HG02885 (cell line): ENCODE results near the gene GPC3.

Experiments
- ATAC-seq: cut with Tn5 transposase; IDR thresholded peaks from one replicate; pipeline ENCODE4 v1.9.1; 2021; ENCODE audit warnings: mild to moderate bottlenecking; ENCODE audit not compliant: unreplicated experiment, poor library complexity

GPC3 gene

DNA sequence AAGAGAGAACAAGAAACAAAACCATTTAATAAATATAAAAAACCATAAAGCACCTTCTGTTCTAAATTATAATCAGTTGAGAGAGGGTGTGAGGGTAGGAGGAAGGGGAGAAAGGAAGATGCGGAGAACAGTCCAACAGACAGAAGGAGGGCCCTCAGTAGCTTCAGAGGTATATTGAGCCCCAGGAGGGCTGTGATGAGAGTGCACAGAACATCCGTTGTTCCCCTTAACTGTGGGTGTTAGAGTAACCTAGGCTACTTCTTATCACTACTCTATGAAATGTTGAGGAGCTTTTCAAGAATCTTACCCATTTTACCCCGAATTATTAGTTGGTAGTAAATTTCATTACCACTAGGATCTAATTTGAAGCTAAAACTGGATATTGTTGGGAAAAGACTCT lies 13.8 kb downstream of the GPC3 start:
- no peak for ATAC-seq

DNA sequence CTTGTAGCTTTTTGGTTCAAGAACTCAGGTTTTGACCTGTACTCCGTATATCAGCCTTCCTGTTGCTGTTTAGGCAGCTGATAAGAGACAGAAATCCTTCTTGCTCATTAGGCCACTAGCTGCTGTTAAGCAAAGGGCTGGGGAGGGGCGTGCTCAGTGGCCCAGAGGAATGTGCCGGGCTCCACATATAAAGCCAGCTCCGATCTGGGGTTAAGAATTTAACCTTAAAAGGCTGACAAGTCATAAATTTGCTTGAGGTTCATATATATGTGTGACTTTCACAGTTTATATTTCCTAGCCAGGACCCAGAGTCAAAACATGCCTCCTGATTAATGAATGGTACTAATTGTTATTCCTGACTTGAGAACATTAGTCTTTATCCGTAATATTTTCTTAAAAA lies 15.3 kb downstream of the GPC3 start:
- ATAC-seq = no peak

DNA sequence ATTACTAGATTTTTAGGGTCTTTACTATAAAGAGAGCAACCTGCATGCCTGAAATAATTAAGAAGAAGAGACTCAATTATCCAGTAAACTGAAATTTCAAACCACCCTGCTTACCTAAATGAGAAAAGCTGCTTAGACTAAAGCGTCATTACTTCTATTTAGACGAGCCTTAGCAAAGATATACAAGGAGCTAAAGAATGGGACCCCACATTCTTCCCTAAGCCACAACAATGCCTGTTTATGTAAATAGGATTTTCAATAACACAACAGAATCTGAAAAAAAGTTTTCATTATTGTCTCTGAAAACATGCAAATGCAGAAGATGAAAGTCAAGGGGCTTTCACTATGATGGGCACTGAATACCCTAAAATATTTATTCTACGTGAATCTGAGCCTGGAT lies 16.2 kb downstream of the GPC3 start:
- no peak for ATAC-seq

DNA sequence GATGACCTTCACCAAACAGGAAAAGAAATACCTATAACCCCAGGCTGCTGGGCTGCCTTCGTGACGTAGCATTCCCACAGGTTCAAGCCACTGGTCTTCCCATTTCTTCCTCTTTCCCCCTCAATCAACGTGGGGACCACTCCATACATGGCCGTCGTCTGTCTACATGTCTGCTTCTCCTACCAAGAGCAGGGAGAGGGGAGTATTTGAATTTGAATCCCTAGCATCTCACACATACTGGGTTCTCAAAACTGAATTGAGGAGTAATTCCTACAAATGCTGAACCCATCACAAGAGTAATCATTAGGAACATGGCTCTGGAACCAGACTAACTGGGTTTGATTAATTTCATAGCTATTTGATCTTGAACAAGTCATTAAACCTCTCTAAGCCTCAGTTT lies 17.3 kb downstream of the GPC3 start:
- ATAC-seq = no peak

DNA sequence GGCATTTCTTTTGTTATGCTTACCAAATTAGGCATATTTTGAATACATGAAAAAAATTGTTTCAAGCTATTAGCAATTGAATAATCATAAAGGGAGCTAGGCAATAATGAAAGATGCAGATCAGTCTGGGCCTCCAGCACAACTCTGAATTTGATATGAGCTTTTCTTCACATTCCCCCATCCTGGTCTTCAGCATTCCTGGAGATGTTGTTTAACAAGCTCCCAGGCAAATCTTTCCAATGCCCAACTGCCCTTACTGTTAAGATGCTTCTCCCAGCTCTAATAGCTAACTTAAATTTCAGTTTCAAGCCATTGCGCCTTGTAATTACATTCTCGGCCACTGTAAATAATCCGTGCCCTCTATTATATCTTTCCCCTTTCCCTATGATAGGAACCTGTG lies 19.2 kb downstream of the GPC3 start:
- no peak for ATAC-seq

DNA sequence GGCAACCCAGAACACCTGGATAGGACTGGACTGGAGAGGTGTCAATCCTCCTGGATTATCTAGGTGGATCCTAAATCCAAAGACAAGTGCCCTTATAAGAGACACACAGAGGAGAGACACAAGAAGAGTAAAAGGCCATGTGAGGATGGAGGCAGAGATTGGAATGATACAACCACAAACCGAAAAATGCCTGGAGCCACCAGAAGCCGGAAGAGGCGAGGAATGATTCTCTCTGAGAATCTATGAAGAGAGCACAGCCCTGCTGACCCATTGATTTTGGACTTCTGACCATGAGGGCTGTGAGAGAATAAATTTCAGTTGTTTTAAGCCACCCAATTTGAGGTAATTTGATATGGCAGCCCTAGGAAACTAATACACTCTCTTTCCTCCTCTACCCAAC lies 20.1 kb downstream of the GPC3 start:
- ATAC-seq = no peak

DNA sequence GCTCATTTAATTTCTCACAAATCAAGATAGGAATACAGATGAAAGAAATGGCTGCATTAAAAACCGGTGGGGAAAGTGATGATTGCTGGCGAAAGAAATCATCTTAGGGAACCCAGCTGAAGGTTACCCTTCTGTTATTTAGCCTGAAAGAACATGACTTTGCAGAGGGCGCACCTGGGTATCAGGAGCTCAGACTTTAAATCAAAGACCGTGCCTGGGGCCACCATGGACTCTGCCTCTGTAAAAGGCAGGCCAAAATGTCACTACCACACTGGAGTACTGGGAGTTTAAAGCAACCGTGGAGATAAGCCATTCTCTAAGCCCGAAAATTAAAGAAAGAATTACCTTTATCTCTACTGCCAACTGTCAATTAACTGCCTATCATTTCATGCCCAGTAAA lies 24.3 kb downstream of the GPC3 start:
- no peak for ATAC-seq

DNA sequence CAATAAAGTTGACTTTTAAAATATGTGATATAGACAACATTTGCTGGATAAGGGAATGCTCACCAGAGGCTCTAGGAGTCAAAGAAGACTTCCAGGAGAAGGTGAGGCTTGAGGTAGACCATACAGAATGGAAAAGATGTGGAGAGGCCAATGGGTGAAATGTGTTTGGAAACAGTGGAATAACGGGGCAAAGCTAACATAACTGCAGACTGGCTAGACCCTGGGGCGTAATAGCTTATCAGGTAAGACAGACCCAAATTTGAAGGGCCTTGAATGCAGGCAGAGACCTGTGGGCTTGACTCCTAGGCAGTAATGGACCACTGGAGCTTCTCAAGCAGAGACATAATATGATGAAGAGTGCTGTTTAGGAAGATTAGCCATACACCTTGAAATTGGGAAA lies 25.4 kb downstream of the GPC3 start:
- no peak for ATAC-seq

DNA sequence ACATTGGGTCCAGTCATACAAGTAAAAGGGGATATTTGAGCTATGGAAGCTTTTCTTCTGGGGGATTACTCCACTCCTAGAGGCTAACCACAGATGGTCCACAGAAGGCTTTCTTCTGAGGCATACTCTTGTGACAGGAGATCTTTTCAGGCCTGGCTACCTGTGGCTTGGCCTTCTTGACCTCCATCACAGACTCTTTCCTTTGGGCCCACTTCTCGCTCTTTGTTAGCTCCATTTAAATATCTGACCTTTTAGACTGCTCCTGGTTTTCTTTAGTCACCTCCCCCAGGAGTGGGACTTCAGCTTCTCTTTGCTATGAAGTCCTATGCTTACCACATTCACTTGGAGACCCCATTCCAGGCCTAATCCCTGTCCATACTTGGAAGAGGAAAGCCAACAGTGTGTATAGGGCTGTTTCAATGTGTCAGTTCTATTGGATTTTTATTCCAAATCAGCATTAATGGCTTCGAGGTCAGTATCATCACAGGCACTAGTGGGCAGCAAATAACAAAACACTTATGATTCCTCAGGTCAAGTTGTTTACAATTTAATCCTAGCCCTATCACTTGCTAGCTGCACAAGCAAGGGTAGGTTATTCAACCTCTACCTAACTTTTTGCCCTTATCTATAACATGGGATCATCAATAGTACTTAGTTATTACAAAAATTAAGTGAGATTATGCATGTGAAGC lies 26.3 kb downstream of the GPC3 start:
- ATAC-seq = no peak

DNA sequence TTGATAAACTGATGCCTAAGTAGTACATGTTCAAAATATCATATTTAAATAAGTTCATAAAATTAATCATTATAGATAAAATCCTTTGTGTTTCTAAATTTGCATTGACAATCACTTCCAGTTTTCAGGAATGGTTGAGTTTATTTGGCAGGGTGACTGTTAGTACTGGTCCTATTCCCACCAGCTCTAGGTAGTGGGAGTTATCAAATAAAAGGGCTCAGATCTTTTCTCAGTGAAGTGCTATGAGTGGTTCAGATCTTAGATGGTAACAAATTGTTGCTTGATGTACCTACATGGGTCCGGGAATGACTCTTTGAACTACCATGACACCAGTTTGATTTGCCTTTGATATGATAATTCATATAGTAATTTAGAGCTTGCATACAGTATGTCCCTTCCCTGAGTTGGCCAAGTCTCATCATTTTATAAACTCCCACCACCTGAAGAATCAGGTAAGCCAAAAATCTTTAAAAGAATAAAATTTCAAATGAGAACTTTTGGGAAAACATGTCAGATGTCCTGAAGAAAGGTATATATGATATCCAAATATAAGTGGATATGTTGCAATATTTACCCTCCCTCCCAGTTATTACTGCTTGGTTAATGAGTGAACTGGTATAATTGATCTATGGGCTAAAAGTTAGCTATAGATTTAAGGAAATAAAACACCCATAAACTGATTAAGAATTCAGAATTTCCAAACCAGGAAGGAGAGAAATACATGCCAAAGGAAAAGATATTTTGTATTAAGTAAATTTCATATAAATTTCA lies 28.6 kb downstream of the GPC3 start:
- ATAC-seq = no peak

DNA sequence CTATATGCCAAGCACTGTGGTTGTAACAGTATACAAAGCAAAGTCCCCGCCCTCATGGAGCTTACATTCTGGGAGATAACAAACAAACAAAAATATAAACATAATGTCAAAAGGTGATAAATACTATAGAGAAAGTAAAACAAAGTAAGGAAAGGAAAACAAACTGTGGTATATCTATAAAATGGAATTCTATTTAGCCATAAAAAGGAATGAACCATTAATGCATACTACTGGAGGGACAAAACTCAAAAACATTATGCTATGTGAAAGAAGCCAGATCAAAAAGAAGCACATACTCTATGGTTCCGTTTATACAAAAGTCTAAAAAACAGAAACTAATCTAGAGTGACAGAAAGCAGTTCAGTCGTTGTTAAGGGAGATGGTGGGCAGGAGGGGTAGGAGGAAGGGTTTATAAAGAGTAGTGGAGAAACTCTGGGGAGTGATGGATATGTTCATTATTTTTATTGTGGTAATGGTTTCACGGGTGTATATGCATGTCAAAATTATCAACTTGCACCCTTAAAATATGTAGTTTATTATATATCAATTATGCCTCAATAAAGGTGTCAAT lies 31.5 kb downstream of the GPC3 start:
- ATAC-seq = no peak

DNA sequence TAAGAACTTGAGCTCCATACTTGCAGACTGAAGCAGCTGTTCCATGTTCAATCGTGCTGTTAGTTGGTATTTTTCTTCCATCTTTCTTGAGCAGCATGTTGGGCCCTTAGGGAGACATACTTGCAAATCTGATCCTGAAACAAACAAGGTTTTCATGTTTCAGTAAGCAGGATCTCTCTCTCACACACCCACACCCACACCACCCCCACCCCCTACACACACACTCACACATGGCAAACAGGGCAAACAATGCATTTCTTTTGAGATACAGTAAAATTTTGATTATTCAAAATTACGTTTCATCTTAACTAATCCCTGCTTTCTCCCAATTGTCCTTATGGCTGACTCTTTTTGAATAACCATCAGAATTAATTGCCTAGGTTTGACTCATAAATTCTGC lies 32.3 kb downstream of the GPC3 start:
- ATAC-seq = no peak

DNA sequence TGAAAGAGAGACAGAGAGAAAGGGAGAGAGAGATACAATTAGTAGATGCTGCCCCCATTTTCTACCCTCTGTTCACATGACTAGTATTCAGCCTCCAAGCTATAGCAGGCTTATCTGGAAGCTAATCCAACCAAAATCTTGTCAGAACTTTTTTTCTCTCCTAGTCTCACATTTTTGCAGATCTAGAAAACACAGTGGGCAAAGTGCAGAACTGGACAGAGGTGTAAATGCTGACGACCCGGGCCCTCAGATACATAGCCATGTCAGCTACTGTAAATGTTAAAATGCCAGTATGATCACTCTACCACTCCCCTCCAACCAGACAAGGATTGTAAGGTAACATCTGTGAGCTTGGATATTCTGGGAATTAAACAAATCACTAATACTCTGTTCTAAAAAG lies 34.3 kb downstream of the GPC3 start:
- ATAC-seq = no peak

DNA sequence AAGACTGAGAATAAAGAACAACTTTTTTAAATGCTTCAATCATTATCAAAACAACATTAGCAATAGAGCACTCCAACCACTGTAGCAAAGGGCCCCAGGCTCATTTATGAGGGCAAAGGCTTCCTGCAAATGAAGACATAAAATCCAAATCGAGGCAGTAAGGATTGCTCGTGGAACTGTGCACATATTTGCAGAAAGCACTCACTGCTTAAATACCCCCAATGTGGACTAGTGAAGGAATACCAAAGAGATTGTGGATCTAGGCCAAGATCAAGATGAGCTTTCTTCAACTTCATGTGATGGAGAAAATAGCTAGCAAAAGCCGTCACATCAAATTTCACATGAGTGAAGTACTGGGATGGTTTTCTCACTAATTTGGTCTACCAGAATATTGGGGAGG lies 35.2 kb downstream of the GPC3 start:
- ATAC-seq = no peak

DNA sequence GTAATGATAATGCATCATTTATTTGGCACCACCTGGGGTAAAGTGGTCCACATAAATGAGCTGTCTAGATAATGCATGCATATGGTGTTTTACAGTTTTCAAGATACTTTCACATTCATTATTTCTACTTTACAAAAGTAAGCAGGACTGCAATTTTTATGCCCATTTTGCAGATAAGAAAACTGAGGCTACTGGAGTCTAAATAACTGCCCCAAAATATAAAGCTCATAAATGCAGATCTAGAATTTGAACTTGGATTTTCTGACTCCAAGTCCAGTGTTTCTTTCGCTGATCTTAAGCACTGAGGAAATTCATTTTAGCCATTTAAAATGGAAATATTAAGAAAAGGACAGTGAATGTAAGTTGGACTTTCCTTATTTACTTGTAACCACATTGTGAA lies 36.5 kb downstream of the GPC3 start:
- no peak for ATAC-seq

DNA sequence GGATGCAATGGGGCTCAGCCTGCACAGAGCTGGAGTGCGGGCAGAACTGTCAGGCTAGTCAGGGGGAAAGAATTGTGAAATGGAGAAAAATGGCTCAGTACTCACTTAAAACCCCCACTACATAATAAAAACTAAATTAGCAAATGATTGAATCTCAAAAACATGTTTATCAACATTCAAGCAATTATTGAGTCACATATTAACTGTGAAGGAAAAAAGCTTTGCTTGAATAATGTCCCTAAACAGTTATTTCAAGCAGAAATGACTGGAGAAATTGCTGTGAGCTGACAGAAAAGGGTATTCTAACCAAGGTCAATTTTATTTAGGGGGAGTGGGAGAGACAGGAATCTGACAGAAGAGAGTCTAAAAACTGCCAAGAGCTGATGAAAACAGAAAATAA lies 37.4 kb downstream of the GPC3 start:
- no peak for ATAC-seq

DNA sequence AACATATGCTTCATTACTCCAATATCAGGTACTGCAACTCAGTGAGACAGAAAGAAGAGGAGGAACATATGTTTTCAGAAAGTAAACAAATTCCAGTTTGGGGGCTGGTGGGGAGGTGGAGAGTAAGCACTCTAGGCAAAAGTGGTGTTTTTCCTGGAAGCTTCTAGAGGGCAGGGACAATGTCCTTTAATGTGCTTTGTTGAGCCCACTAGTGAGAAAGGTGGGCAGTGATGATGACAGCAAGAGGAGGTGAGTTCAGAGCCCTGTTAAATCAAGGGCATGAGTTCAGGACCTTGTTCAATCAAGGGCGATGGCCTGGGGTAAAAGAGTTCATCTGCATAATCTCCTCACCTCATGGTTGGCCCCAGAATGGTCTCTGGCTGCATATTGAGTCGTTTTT lies 38.4 kb downstream of the GPC3 start:
- ATAC-seq = no peak

DNA sequence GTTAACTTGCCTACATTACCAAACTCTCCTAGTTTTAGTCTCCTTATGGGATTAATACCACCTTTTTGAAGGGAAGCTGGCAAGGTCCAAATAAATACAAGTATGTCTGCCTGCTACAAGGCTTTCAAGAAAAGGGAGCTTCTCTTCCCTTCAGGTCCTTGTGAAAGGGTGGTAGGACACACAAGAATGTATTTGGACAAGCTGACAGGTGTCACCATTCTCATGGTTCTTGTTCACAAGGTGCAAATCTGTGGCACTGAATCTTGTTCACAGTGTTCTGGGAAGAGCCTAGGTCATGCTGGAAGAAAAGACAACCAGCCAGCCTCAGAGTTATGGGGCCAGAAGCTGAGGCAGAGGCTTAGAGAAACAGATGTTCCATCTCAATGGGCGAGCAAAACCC lies 41.9 kb downstream of the GPC3 start:
- no peak for ATAC-seq

DNA sequence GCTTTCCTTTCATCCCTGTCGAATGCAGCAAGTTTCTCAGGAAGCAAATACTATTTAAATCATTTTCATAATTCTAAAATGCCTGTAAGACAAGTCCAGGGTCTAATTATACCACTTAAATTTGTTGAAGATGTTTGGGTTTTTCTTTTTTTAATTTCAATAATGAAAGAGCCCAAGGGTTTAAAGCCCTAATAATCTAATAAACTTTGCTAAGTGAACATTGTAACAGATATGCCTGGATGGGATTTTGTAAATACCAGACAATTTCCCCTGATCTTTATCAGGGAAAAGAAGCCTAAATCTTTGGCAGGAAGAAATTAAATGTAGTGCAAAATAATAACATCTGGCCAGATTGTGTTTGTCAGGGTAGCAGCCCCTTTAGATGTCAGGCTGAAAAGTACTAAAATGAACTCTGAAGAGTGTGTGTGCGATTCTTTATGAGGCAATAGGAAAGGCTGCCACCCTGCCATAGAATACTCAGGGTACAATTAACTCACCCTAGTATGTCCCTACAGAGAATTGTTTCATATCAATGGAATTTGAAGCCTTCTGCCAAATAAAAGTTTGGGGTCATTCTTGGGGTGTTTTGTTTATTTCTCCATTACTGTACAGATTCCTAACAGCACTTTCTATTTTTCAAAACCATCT lies 45.6 kb downstream of the GPC3 start:
- ATAC-seq = no peak

DNA sequence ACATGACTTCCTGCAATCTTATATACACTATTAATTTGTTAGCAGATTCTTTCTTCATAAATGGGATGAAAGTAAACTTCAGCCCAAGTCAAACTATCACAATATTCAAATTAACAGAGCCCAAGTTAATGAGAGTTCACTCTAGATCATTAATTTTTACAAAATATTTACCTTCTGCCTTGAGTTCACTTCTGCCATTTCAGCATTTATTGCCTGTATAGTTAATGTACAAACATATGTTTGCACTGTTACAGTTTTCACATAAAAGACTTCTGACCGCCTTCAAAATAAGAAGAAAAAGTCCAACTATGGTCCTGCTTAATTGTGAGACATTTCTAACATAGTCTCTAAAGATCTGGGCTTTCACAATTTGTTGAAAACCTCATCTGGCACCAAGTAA lies 46.9 kb downstream of the GPC3 start:
- ATAC-seq = no peak

DNA sequence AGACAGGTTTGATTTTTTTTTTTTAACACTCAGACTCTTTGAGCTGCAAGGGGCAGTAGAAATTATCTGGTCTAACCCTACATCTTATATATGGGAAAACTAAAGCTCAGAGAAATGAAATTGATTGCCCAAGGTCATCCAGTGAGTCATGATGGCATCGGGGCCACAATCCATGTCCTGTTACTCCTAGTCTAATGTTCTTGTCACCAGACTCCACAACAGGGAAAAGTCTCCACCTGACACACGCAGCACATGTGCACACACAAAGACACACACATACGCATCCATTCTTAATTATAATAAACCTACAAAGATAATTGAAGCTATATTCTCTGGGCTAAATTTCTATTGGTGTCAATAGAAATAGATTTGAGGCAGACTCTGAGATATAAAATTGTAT lies 48.4 kb downstream of the GPC3 start:
- no peak for ATAC-seq
